T-helper 17 cell (primary cell): ENCODE measurements around the gene CLEC2B. TPM values are rescaled to one million over a fixed set of nuclear protein-coding genes. Genes with fewer than 3 reads are reported as not detected.

ENCODE experiments used
- ATAC-seq: fragments of 150-1000 bp; cut with Tn5 transposase; 2 replicates; pipeline ENCODE4 v1.10.0; 2021; ENCODE audit warnings: mild to moderate bottlenecking, moderate library complexity
- DNase-seq, 3 donors: peaks; one replicate each; pipeline versions ENCODE4 v3.0.0 to v3.0.0-alpha.2; 2020 to 2021
- H3K9me3 ChIP-seq: one replicate; pipeline ENCODE4 v1.7.0; 2013; ENCODE audit warnings: low read length, mild to moderate bottlenecking; ENCODE audit not compliant: control insufficient read depth, poor library complexity, severe bottlenecking
- H3K27ac Mint-ChIP-seq: one replicate; pipeline ENCODE4 v1.8.0; 2022; ENCODE audit warnings: mild to moderate bottlenecking, moderate library complexity, mixed read lengths
- H3K27me3 Mint-ChIP-seq: one replicate; pipeline ENCODE4 v1.8.0; 2022; ENCODE audit warnings: mixed read lengths
- H3K36me3 Mint-ChIP-seq: one replicate; pipeline ENCODE4 v1.8.0; 2022; ENCODE audit warnings: low read depth, mixed read lengths
- H3K4me1 Mint-ChIP-seq: one replicate; pipeline ENCODE4 v1.8.0; 2022; ENCODE audit warnings: mild to moderate bottlenecking, mixed read lengths
- H3K4me3 Mint-ChIP-seq: one replicate; pipeline ENCODE4 v1.8.0; 2022; ENCODE audit warnings: mild to moderate bottlenecking, moderate library complexity, mixed read lengths
- total RNA-seq, 4 donors: library from RNA in 2 of 4; stranded (reverse) in 2 of 4; gene quantifications; one replicate each; pipeline ENCODE4 v1.2.3 and lab custom pipeline; 2022 to 2026

The CLEC2B gene
- total RNA-seq (100 to 1,000 TPM in 1 of 2 donors, 10 to 100 TPM in 1; 59.9 to 116 TPM), total RNA-seq (lab: John Stamatoyannopoulos, UW) (67.9 to 97.5 reads per million in 2 donors)

GRCh38 chr12:9869307-9870161 lies at the start of gene CLEC2B:
Gene CLEC2B, minus strand, starts transcription at chr12:9869354.
- Mint-ChIP-seq H3K27ac (peak within 1 kb of the TSS; percentile 100), H3K4me3 (peak within 1 kb of the TSS; percentile 96), H3K4me1 (peaks cover 26% of the 10 kb centered on the region), H3K36me3 (peaks cover 5% of the 10 kb centered on the region), H3K27me3 (no peaks in the 10 kb centered on the region)
- ATAC-seq, result peak; percentile 74
- no peaks in the 10 kb centered on the region for H3K9me3 ChIP-seq
- no peak for DNase-seq

GRCh38 chr12:9911708-9912107 lies 42.6 kb upstream of the CLEC2B start:
- Mint-ChIP-seq H3K4me1 (peaks cover 7% of the 10 kb centered on the region), H3K36me3 (no peaks in the 10 kb centered on the region), H3K27ac (no peak overlapping the region), H3K4me3 (no peak overlapping the region), H3K27me3 (no peaks in the 10 kb centered on the region)
- no peak for ATAC-seq
- DNase-seq, result no peak
- no peaks in the 10 kb centered on the region for H3K9me3 ChIP-seq

- H3K4me1 Mint-ChIP-seq, result peaks cover 9% of the 10 kb centered on the region
- H3K27me3 Mint-ChIP-seq, result no peaks in the 10 kb centered on the region
- ATAC-seq (no peak), DNase-seq (no peak)
- H3K9me3 ChIP-seq, result no peaks in the 10 kb centered on the region
- H3K36me3 Mint-ChIP-seq, result no peaks in the 10 kb centered on the region
- H3K27ac Mint-ChIP-seq, result no peak overlapping the region
- H3K4me3 Mint-ChIP-seq, result no peak overlapping the region
Observed at GRCh38 chr12:9910716-9911421, 41.7 kb upstream of the CLEC2B start.

DNA sequence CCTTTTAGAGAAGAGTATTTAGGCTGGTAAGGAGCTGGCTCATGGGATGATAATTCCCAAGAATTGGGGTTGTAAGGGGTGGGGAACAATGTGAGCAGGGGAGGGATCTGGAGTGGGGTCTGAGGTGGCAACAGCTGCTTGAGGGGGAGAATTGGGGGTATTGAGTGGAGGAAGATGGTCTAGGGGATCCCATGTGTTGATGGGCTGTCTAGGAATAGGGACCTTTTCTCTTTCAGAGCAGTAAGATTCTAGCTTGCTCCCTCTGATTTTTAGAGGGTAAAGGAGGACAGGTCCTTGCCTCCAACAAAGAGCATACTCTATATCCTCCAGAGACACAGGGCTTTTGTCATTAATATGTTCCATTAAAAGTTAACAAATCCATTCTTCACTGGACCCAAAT lies 40.6 kb upstream of the CLEC2B start:
- ATAC-seq (no peak), DNase-seq (no peak)
- no peaks in the 10 kb centered on the region for H3K9me3 ChIP-seq
- Mint-ChIP-seq H3K27ac (no peak overlapping the region), H3K4me1 (peaks cover 9% of the 10 kb centered on the region), H3K4me3 (no peak overlapping the region), H3K36me3 (no peaks in the 10 kb centered on the region), H3K27me3 (no peaks in the 10 kb centered on the region)

DNA sequence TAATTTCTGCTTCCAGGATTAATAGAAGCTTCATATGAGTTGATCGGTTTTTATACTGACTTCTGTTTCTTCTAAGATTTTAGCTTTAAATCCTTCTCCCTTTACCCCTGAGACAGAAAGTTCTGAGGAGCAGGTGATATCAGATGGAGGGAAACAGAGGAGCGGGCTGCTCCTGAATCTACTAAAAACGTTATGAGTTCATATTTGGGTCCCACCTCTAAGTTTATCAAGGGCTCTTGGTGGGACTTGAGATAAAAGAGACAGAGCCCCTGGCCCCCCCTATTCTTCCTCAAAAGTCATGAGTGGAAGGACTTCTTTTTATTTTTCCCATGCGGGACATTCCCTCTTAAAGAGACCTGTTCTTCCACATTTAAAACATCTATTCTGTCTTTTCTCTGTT lies 39.2 kb upstream of the CLEC2B start:
- no peak for DNase-seq
- no peak for ATAC-seq
- no peak overlapping the region for H3K27ac Mint-ChIP-seq
- no peaks in the 10 kb centered on the region for H3K9me3 ChIP-seq
- H3K4me1 Mint-ChIP-seq, result peaks cover 9% of the 10 kb centered on the region
- no peak overlapping the region for H3K4me3 Mint-ChIP-seq
- H3K27me3 Mint-ChIP-seq, result no peaks in the 10 kb centered on the region
- peaks cover 2% of the 10 kb centered on the region for H3K36me3 Mint-ChIP-seq

- Mint-ChIP-seq H3K4me1 (peaks cover 9% of the 10 kb centered on the region), H3K27me3 (no peaks in the 10 kb centered on the region), H3K27ac (no peak overlapping the region), H3K36me3 (peaks cover 2% of the 10 kb centered on the region), H3K4me3 (no peak overlapping the region)
- DNase-seq (no peak), ATAC-seq (no peak)
- H3K9me3 ChIP-seq, result no peaks in the 10 kb centered on the region
Observed at GRCh38 chr12:9907769-9908168, 38.6 kb upstream of the CLEC2B start.

- ATAC-seq (peak; percentile 97), DNase-seq (no peak)
- H3K36me3 Mint-ChIP-seq, result peaks cover 2% of the 10 kb centered on the region
- no peak overlapping the region for H3K4me3 Mint-ChIP-seq
- H3K27ac Mint-ChIP-seq, result peak overlapping the region; percentile 49
- no peaks in the 10 kb centered on the region for H3K9me3 ChIP-seq
- H3K27me3 Mint-ChIP-seq, result no peaks in the 10 kb centered on the region
- peaks cover 9% of the 10 kb centered on the region for H3K4me1 Mint-ChIP-seq
Observed at GRCh38 chr12:9906873-9907272, 37.7 kb upstream of the CLEC2B start.

DNA sequence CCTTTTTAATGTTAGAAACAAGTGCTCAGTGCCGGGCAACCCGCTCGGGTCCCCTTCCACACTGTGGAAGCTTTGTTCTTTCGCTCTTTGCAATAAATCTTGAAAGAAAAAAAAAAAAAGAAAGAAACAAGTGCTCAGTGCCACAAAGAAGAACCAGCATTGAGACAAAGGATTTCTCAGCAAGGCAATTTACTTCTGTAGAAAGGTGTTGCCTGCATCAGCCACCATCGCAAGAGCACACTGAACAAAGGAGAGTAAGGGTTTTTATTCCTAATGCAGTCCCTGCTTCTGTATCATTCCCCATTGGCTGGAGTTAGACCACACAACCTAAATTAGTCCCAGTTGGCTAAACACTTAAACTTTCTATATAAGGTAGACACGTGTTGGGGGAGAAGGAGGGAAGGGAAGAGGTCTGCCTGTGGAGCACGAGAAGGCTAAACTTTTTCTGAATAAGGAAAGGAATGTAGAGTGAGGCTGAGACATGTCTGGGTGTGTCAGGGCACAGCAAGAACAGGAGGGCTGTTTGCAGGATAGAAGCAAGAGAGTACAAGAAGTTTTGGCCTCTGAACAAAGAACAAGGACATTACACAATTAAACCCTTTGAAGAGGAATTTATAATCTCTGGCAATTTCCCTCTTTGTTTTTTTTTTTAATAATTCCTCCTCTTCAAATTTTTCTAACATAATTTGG lies 33.5 kb upstream of the CLEC2B start:
- no peak for ATAC-seq

DNA sequence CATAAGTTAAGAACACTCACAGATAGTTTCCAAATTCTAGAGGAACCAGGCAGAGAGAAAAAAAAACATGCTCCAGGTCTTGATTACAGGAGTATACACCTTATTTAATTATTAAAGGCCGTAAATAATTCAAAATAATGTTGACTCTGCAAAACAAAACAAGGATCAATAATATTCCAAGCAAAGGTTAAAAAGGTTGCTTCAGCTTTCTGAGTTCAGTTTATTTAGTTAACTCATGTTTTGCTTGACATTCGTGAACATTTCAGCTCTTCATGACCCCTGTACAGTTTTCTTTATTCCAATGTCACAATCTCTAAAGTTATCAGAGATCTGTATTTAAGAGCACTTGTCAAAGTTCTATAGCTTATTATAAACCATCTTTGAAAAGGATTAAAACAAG lies 31.8 kb upstream of the CLEC2B start:
- H3K27ac Mint-ChIP-seq, result no peak overlapping the region
- ATAC-seq, result no peak
- peaks cover 4% of the 10 kb centered on the region for H3K36me3 Mint-ChIP-seq
- H3K4me3 Mint-ChIP-seq, result no peak overlapping the region
- no peaks in the 10 kb centered on the region for H3K4me1 Mint-ChIP-seq
- H3K9me3 ChIP-seq, result no peaks in the 10 kb centered on the region
- no peak for DNase-seq
- H3K27me3 Mint-ChIP-seq, result peaks cover 13% of the 10 kb centered on the region

More for the DNA sequence above, 33.5 kb upstream of the CLEC2B start:
- H3K9me3 ChIP-seq, result no peaks in the 10 kb centered on the region
- Mint-ChIP-seq H3K4me1 (peaks cover 9% of the 10 kb centered on the region), H3K27me3 (peaks cover 13% of the 10 kb centered on the region), H3K27ac (no peak overlapping the region), H3K4me3 (no peak overlapping the region), H3K36me3 (peaks cover 4% of the 10 kb centered on the region)
- DNase-seq, result no peak

DNA sequence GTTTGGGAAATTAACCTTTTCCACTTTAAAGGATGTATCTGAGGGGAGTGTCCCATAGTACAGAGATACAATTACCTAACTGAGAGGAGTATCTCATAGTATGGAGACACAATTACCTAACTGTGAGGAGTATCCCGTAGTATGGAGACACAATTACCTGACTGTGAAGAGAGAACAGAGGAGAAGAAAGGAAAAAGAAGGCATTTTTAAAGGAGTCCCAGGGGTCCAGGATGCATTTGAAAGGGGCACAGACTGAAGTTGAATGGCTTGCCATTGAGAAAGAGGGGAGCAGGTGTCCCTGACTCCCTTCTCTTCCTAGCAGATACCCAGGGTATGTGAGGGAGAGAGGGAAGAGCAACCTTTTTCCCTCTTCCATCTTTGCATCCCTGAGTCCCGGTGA lies 30.1 kb upstream of the CLEC2B start:
- DNase-seq (no peak), ATAC-seq (no peak)
- no peak overlapping the region for H3K4me3 Mint-ChIP-seq
- no peaks in the 10 kb centered on the region for H3K9me3 ChIP-seq
- peaks cover 13% of the 10 kb centered on the region for H3K27me3 Mint-ChIP-seq
- no peaks in the 10 kb centered on the region for H3K4me1 Mint-ChIP-seq
- peaks cover 2% of the 10 kb centered on the region for H3K36me3 Mint-ChIP-seq
- no peak overlapping the region for H3K27ac Mint-ChIP-seq

GRCh38 chr12:9897535-9897934 lies 28.4 kb upstream of the CLEC2B start:
- no peaks in the 10 kb centered on the region for H3K9me3 ChIP-seq
- ATAC-seq, result no peak
- Mint-ChIP-seq H3K4me1 (no peaks in the 10 kb centered on the region), H3K27ac (no peak overlapping the region), H3K36me3 (peaks cover 4% of the 10 kb centered on the region), H3K27me3 (peaks cover 13% of the 10 kb centered on the region), H3K4me3 (no peak overlapping the region)
- DNase-seq, result no peak

- no peak overlapping the region for H3K4me3 Mint-ChIP-seq
- no peak for DNase-seq
- H3K36me3 Mint-ChIP-seq, result peaks cover 4% of the 10 kb centered on the region
- no peak overlapping the region for H3K27ac Mint-ChIP-seq
- H3K4me1 Mint-ChIP-seq, result no peaks in the 10 kb centered on the region
- no peak for ATAC-seq
- peaks cover 13% of the 10 kb centered on the region for H3K27me3 Mint-ChIP-seq
- no peaks in the 10 kb centered on the region for H3K9me3 ChIP-seq
Observed at GRCh38 chr12:9895215-9895971, 26.2 kb upstream of the CLEC2B start.
